Measurements from ENCODE around the gene ADAMTS12. TPM values are rescaled to one million over a fixed set of nuclear protein-coding genes. Genes with fewer than 3 reads are reported as not detected.

The ADAMTS12 gene
- total and polyA plus RNA-seq, 9 of the 15 experiments (the other 6 are each of a cell fraction or from before 2014, with no cell fraction given) = 0.11 TPM; not detected in 8

- TF ChIP-seq ZC3H4 (CRISPR knock-in tag; IDR thresholded peaks at IDR 0.05; ENCODE audit: borderline replicate concordance) (no peak), KLF13 (tag; IDR thresholded peaks at IDR 0.05; ENCODE audit: borderline replicate concordance, low read depth) (no peak), ZBED1 (IDR thresholded peaks at IDR 0.05) (no peak), ZNF280B (CRISPR knock-in tag; IDR thresholded peaks at IDR 0.05) (no peak), MCM7 (IDR thresholded peaks at IDR 0.05) (no peak), FOXJ2 (tag; IDR thresholded peaks at IDR 0.05) (no peak), SP1 (CRISPR knock-in tag; IDR thresholded peaks at IDR 0.05) (no peak), ZNF77 (CRISPR knock-in tag; IDR thresholded peaks at IDR 0.05) (no peak), CREB3L1 (IDR thresholded peaks at IDR 0.05; ENCODE audit: borderline replicate concordance, low read depth) (no peak), RBFOX2 (IDR thresholded peaks at IDR 0.05; ENCODE audit: low read depth, low read length) (no peak), NFIX (CRISPR knock-in tag; IDR thresholded peaks at IDR 0.05; ENCODE audit: low read depth) (no peak)
- TF ChIP-seq, protein P1, sequence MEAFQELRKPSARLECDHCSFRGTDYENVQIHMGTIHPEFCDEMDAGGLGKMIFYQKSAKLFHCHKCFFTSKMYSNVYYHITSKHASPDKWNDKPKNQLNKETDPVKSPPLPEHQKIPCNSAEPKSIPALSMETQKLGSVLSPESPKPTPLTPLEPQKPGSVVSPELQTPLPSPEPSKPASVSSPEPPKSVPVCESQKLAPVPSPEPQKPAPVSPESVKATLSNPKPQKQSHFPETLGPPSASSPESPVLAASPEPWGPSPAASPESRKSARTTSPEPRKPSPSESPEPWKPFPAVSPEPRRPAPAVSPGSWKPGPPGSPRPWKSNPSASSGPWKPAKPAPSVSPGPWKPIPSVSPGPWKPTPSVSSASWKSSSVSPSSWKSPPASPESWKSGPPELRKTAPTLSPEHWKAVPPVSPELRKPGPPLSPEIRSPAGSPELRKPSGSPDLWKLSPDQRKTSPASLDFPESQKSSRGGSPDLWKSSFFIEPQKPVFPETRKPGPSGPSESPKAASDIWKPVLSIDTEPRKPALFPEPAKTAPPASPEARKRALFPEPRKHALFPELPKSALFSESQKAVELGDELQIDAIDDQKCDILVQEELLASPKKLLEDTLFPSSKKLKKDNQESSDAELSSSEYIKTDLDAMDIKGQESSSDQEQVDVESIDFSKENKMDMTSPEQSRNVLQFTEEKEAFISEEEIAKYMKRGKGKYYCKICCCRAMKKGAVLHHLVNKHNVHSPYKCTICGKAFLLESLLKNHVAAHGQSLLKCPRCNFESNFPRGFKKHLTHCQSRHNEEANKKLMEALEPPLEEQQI (IDR thresholded peaks at IDR 0.05) = no peak
- FAIRE-seq (no peak), DNase-seq (ENCODE audit: extremely low read depth in 1 of 4, low spot score in 3 of 4) (no peak), ATAC-seq (no peak)
- no peaks in the 10 kb centered on the region for H4K20me1 ChIP-seq (replicated peaks; ENCODE audit: control insufficient read depth, insufficient read depth, low read length)
- H3K4me2 ChIP-seq (ENCODE audit: insufficient read depth, low read length) = no peak overlapping the region
- peaks cover 0 to 3% of the 10 kb centered on the region in 2 experiments; a peak in 1 of 5 replicates for H3K27me3 ChIP-seq (ENCODE audit: control insufficient read depth in 2 of 2, insufficient read depth in 2 of 2, low read length in 2 of 2)
- H2AFZ ChIP-seq (ENCODE audit: low read depth, low read length) = no peak overlapping the region
- H3K9me1 ChIP-seq (ENCODE audit: control insufficient read depth, insufficient read depth, low read length) = no peaks in the 10 kb centered on the region
- H3K4me1 ChIP-seq (replicated peaks in 1 of 2; ENCODE audit: control insufficient read depth in 2 of 2, insufficient read depth in 2 of 2, low read length in 2 of 2) = no peaks in the 10 kb centered on the region
- no peak overlapping the region for H3K4me3 ChIP-seq
- H3K79me2 ChIP-seq (ENCODE audit: control insufficient read depth, insufficient read depth, low read length) = no peaks in the 10 kb centered on the region
- H3K27ac ChIP-seq (ENCODE audit: extremely low read depth, low read depth, low read length) = no peak overlapping the region
- WGBS (ENCODE audit: insufficient coverage, low coverage, missing lambda C conversion rate) = 0% methylated on average over 3 of the region's 3 CpGs
- no TSS peak for BruUV-seq (replicated peaks)
- CTCF ChIA-PET (ENCODE audit: low intra/inter-chr PET ratio) = no interaction called here
- in situ Hi-C loops (cut with MboI) (no loop called here), intact Hi-C loops (cut with micrococcal nuclease) (no loop called here)
- no peak overlapping the region for H3K9ac ChIP-seq (ENCODE audit: insufficient read depth in 1 of 2, low read depth in 2 of 2, low read length in 2 of 2)
- no peaks in the 10 kb centered on the region for H3K9me3 ChIP-seq (replicated peaks; ENCODE audit: control insufficient read depth, insufficient read depth, low read depth, low read length)
- H3K36me3 ChIP-seq (ENCODE audit: control insufficient read depth, insufficient read depth, low read length) = no peaks in the 10 kb centered on the region
- POLR2A ChIA-PET = no interaction called here
These were observed 8.3 kb downstream of the ADAMTS12 start for GRCh38 chr5:33883482-33883881.
